Breast epithelium (tissue), 3 donors: ENCODE data around the gene GABRA4.

ENCODE experiments used
- POLR2A ChIP-seq: fragments of 450-650 bp; IDR thresholded peaks from one replicate; pipeline ENCODE4 v1.6.1; 2016; ENCODE audit warnings: antibody characterized with exemption, mild to moderate bottlenecking, moderate library complexity
- TF ChIP-seq, protein P1 (sequence below), 3 donors: fragments of 450-650 bp; IDR thresholded peaks; one replicate each; pipeline ENCODE4 v1.5.1; 2016 to 2017; ENCODE audit warnings: antibody characterized with exemption in 3 of 3, mild to moderate bottlenecking in 3 of 3, moderate library complexity in 3 of 3

DNA sequence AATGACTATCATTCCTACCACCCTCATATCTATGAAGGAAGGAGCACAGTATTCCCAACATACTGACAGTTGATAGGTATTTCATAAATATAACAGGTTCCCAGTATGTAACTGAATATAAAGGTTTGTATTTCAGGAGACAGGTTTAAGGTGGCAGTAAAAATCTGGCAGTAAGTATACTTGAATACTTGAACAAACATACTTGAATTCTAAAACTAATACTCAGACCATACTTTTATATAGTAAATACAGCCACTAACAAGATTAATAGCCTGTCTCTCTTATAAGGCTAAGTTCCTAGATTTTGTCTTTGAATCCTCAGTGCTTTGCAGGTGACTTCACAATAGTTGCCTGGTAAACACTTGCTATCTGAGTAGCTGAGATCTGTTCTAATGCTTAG is 37.8 kb downstream of the GABRA4 start:
- TF ChIP-seq POLR2A = no peak
- TF ChIP-seq, protein P1, sequence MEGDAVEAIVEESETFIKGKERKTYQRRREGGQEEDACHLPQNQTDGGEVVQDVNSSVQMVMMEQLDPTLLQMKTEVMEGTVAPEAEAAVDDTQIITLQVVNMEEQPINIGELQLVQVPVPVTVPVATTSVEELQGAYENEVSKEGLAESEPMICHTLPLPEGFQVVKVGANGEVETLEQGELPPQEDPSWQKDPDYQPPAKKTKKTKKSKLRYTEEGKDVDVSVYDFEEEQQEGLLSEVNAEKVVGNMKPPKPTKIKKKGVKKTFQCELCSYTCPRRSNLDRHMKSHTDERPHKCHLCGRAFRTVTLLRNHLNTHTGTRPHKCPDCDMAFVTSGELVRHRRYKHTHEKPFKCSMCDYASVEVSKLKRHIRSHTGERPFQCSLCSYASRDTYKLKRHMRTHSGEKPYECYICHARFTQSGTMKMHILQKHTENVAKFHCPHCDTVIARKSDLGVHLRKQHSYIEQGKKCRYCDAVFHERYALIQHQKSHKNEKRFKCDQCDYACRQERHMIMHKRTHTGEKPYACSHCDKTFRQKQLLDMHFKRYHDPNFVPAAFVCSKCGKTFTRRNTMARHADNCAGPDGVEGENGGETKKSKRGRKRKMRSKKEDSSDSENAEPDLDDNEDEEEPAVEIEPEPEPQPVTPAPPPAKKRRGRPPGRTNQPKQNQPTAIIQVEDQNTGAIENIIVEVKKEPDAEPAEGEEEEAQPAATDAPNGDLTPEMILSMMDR (IDR thresholded peaks at IDR 0.05) = no peak
